Panc1 (cell line): ENCODE results near the gene PLSCR3. TPM values are rescaled to one million over a fixed set of nuclear protein-coding genes. Genes with fewer than 3 reads are reported as not detected.

Source experiments
- ATAC-seq: fragments of 200-7000 bp; cut with Tn5 transposase; 2 replicates; pipeline ENCODE4 v1.9.1; 2020; ENCODE audit warnings: mild to moderate bottlenecking, moderate library complexity
- BruUV-seq: library from RNA; stranded (reverse); fragments of 400-500 nt; replicated peaks from 2 replicates; lab custom pipeline; 2021; lab: Mats Ljungman, UMichigan
- CTCF ChIA-PET: fragments of 300-600 bp; sonication (Branson Sonifier 250); formaldehyde crosslinking; loops from one replicate; lab custom pipeline; 2022; ENCODE audit warnings: antibody characterized with exemption; lab: Charles Lee
- POLR2A ChIA-PET: fragments of 300-600 bp; sonication (Branson Sonifier 250); formaldehyde crosslinking; loops from one replicate; lab custom pipeline; 2022; ENCODE audit warnings: antibody characterized with exemption; lab: Charles Lee
- DNase-seq: peaks from one replicate; pipeline ENCODE4 v3.0.0-alpha.2; 2010; ENCODE audit warnings: low read depth, low spot score
- H3K27ac ChIP-seq: 2 replicates; pipeline ENCODE4 v1.5.1; 2011; ENCODE audit warnings: mild to moderate bottlenecking, low read length, inconsistent platforms
- H3K27me3 ChIP-seq: fragments of 200-500 bp; sonication (Bioruptor generic); 2 replicates; pipeline ENCODE4 v1.6.0; 2014; ENCODE audit warnings: low read length, inconsistent platforms; ENCODE audit not compliant: control insufficient read depth, insufficient read depth
- H3K36me3 ChIP-seq: fragments of 200-500 bp; sonication (Bioruptor generic); 2 replicates; pipeline ENCODE4 v1.5.1; 2014; ENCODE audit warnings: inconsistent platforms, mild to moderate bottlenecking, low read length, moderate library complexity; ENCODE audit not compliant: control insufficient read depth, insufficient read depth
- H3K4me1 ChIP-seq: 2 replicates; pipeline ENCODE4 v1.5.1; 2011; ENCODE audit warnings: inconsistent platforms, mild to moderate bottlenecking, low read length, moderate library complexity; ENCODE audit not compliant: control insufficient read depth, insufficient read depth
- H3K4me3 ChIP-seq, 2 experiments: 2 replicates each; pipeline ENCODE4 v1.5.1; 2011 to 2012; ENCODE audit warnings: low read depth in 2 of 2, low read length in 2 of 2, mild to moderate bottlenecking in 2 of 2, inconsistent platforms in 1 of 2, moderate library complexity in 1 of 2
- H3K9me3 ChIP-seq: fragments of 200-500 bp; sonication (Bioruptor generic); 2 replicates; pipeline ENCODE4 v1.5.1; 2014; ENCODE audit warnings: low read depth, mild to moderate bottlenecking, inconsistent platforms, low read length, moderate library complexity; ENCODE audit not compliant: control insufficient read depth, insufficient read depth
- CTCF ChIP-seq: fragments of 450-650 bp; IDR thresholded peaks from 2 replicates; pipeline ENCODE4 v1.5.1; 2017; ENCODE audit warnings: mild to moderate bottlenecking
- POLR2AphosphoS5 ChIP-seq: IDR thresholded peaks from 2 replicates; pipeline ENCODE4 v1.6.1; 2012; ENCODE audit warnings: mild to moderate bottlenecking, low read depth, low read length, moderate library complexity
- REST ChIP-seq, 2 experiments: IDR thresholded peaks; 2 replicates each; pipeline ENCODE4 v1.6.1; 2011 to 2012; ENCODE audit warnings: low read depth in 2 of 2, control low read depth in 1 of 2, low read length in 1 of 2, mild to moderate bottlenecking in 1 of 2, moderate library complexity in 1 of 2; ENCODE audit not compliant: insufficient read depth in 1 of 2
- SIN3A ChIP-seq: IDR thresholded peaks from 2 replicates; pipeline ENCODE4 v1.6.1; 2012; ENCODE audit warnings: low read depth, mild to moderate bottlenecking, low read length, moderate library complexity, borderline replicate concordance; ENCODE audit not compliant: insufficient read depth
- TCF7L2 ChIP-seq: IDR thresholded peaks from 2 replicates; pipeline ENCODE4 v1.6.1; 2011; ENCODE audit warnings: mild to moderate bottlenecking, low read depth, low read length, inconsistent platforms
- in situ Hi-C: cut with HindIII; loops from 2 replicates; pipeline ENCODE4 v1.10.0; 2016; ENCODE audit warnings: low sequenced_read_pairs, low pct_unique_long_range_greater_than_20kb
- intact Hi-C: fragments of 100-400 bp; cut with micrococcal nuclease; formaldehyde crosslinking; loops from one replicate; pipeline ENCODE4 v1.10.0; 2022; ENCODE audit not compliant: unreplicated experiment
- total RNA-seq: library from RNA; stranded (reverse); gene quantifications from one replicate; pipeline ENCODE4 v1.2.1, GENCODE V29; 2021; ENCODE audit not compliant: unreplicated experiment

The PLSCR3 gene
- total RNA-seq, 1 experiment from 2014 or later = 32.0 TPM

GRCh38 chr17:7427549-7427948 is 33.2 kb upstream of the PLSCR3 start:
- intact Hi-C loops (no loop called here), in situ Hi-C loops (no loop called here)
- Histone ChIP-seq H3K4me1 (no peaks in the 10 kb centered on the region), H3K36me3 (no peaks in the 10 kb centered on the region), H3K27ac (no peak overlapping the region), H3K27me3 (no peaks in the 10 kb centered on the region), H3K4me3 (no peak overlapping the region), H3K9me3 (no peaks in the 10 kb centered on the region)
- ATAC-seq = 0 out of 2 replicates have a peak, but pooled peaks have one; percentile 31
- TF ChIP-seq TCF7L2 (no peak), CTCF (no peak), SIN3A (no peak), POLR2AphosphoS5 (no peak), REST (IDR thresholded peaks at IDR 0.05; ENCODE audit: insufficient read depth in 1 of 2, low read depth in 2 of 2, low read length in 1 of 2) (no peak)
- ChIA-PET POLR2A (no interaction called here), CTCF (no interaction called here)
- no TSS peak for BruUV-seq
- no peak for DNase-seq

- TF ChIP-seq TCF7L2 = no peak
- no peak for TF ChIP-seq CTCF
- no peak for TF ChIP-seq POLR2AphosphoS5
- no peak for TF ChIP-seq SIN3A
- no peak for TF ChIP-seq REST (IDR thresholded peaks at IDR 0.05; ENCODE audit: insufficient read depth in 1 of 2, low read depth in 2 of 2, low read length in 1 of 2)
- CTCF ChIA-PET = no interaction called here
- no TSS peak for BruUV-seq
Observed at GRCh38 chr17:7426896-7427489, 32.7 kb upstream of the PLSCR3 start.

More at GRCh38 chr17:7426896-7427489, 32.7 kb upstream of the PLSCR3 start:
- H3K4me3 ChIP-seq = no peak overlapping the region
- H3K27ac ChIP-seq = no peak overlapping the region
- no peaks in the 10 kb centered on the region for H3K4me1 ChIP-seq
- no peaks in the 10 kb centered on the region for H3K36me3 ChIP-seq
- in situ Hi-C loops = no loop called here
- H3K9me3 ChIP-seq = no peaks in the 10 kb centered on the region
- no peaks in the 10 kb centered on the region for H3K27me3 ChIP-seq
- DNase-seq = no peak
- intact Hi-C loops = no loop called here
- no peak for ATAC-seq
- POLR2A ChIA-PET = no interaction called here
